Loucy (cell line): Measurements from ENCODE around the gene TTYH2.

Source experiments
- H2AFZ ChIP-seq: fragments of 200-600 bp; sonication (generic); 2 replicates; pipeline ENCODE4 v1.6.0; 2016; ENCODE audit warnings: antibody characterized with exemption, mild to moderate bottlenecking, low read length, moderate library complexity
- H3F3A ChIP-seq: fragments of 200-600 bp; 2 replicates; pipeline ENCODE4 v1.6.0; 2016; ENCODE audit warnings: antibody characterized with exemption, low read depth, mild to moderate bottlenecking
- H3K27me3 ChIP-seq: fragments of 200-600 bp; sonication (generic); 2 replicates; pipeline ENCODE4 v1.6.1; 2014; ENCODE audit warnings: low read length, mild to moderate bottlenecking; ENCODE audit not compliant: insufficient read depth, poor library complexity, severe bottlenecking
- H3K36me3 ChIP-seq: fragments of 200-600 bp; sonication (generic); 2 replicates; pipeline ENCODE4 v1.6.1; 2016; ENCODE audit warnings: low read length; ENCODE audit not compliant: insufficient read depth
- H3K4me1 ChIP-seq: fragments of 200-600 bp; sonication (generic); 2 replicates; pipeline ENCODE4 v1.5.1; 2014; ENCODE audit warnings: low read length, mild to moderate bottlenecking; ENCODE audit not compliant: insufficient read depth, poor library complexity, severe bottlenecking
- H3K4me2 ChIP-seq: fragments of 200-600 bp; sonication (generic); 2 replicates; pipeline ENCODE4 v1.6.0; 2014; ENCODE audit warnings: antibody characterized with exemption, low read length, low read depth, mild to moderate bottlenecking; ENCODE audit not compliant: poor library complexity, severe bottlenecking
- H3K4me3 ChIP-seq: fragments of 200-600 bp; sonication (generic); 2 replicates; pipeline ENCODE4 v1.5.1; 2014; ENCODE audit warnings: low read length, mild to moderate bottlenecking, mixed read lengths; ENCODE audit not compliant: poor library complexity, severe bottlenecking
- H3K79me2 ChIP-seq: fragments of 200-600 bp; sonication (generic); 2 replicates; pipeline ENCODE4 v1.6.1; 2014; ENCODE audit warnings: low read length; ENCODE audit not compliant: insufficient read depth
- H3K9ac ChIP-seq: fragments of 200-600 bp; sonication (generic); 2 replicates; pipeline ENCODE4 v1.6.0; 2014; ENCODE audit warnings: mild to moderate bottlenecking, low read depth, low read length, moderate library complexity; ENCODE audit not compliant: poor library complexity, severe bottlenecking
- H3K9me2 ChIP-seq: fragments of 200-600 bp; sonication (generic); replicated peaks from 2 replicates; pipeline ENCODE4 v1.6.1; 2016; ENCODE audit warnings: low read depth, low read length, mixed read lengths
- H3K9me3 ChIP-seq: fragments of 200-600 bp; sonication (generic); 2 replicates; pipeline ENCODE4 v1.6.1; 2014; ENCODE audit warnings: mild to moderate bottlenecking, antibody characterized with exemption, low read length, low read depth; ENCODE audit not compliant: insufficient read depth
- H4K20me1 ChIP-seq: fragments of 200-600 bp; sonication (generic); 2 replicates; pipeline ENCODE4 v1.6.0; 2014; ENCODE audit warnings: antibody characterized with exemption, low read length, mild to moderate bottlenecking; ENCODE audit not compliant: insufficient read depth, poor library complexity, severe bottlenecking
- CTCF ChIP-seq: fragments of 200-600 bp; sonication (generic); conservative IDR thresholded peaks from 2 replicates; pipeline ENCODE4 v1.5.1; 2014; ENCODE audit warnings: mild to moderate bottlenecking, antibody characterized with exemption, low read length
- EZH2phosphoT487 ChIP-seq: fragments of 200-600 bp; IDR thresholded peaks from 2 replicates; pipeline ENCODE4 v1.6.1; 2018; ENCODE audit warnings: antibody characterized with exemption, mild to moderate bottlenecking, moderate library complexity, borderline replicate concordance

The TTYH2 gene

GRCh38 chr17:74228306-74228978 lies 15.1 kb downstream of the TTYH2 start:
- Histone ChIP-seq H3K9me3 (no peaks in the 10 kb centered on the region), H3K79me2 (no peaks in the 10 kb centered on the region), H3K36me3 (no peaks in the 10 kb centered on the region), H3K27me3 (no peaks in the 10 kb centered on the region), H3K4me3 (no peak overlapping the region), H3K4me2 (no peak overlapping the region), H3F3A (no peaks in the 10 kb centered on the region), H3K4me1 (no peaks in the 10 kb centered on the region), H2AFZ (no peak overlapping the region), H4K20me1 (no peaks in the 10 kb centered on the region), H3K9me2 (no peaks in the 10 kb centered on the region), H3K9ac (no peak overlapping the region)
- TF ChIP-seq CTCF, result no peak

- no peak overlapping the region for H2AFZ ChIP-seq
- no peaks in the 10 kb centered on the region for H4K20me1 ChIP-seq
- H3K4me2 ChIP-seq, result no peak overlapping the region
- no peaks in the 10 kb centered on the region for H3K4me1 ChIP-seq
- H3K9ac ChIP-seq, result no peak overlapping the region
- H3K9me2 ChIP-seq, result no peaks in the 10 kb centered on the region
- no peaks in the 10 kb centered on the region for H3K27me3 ChIP-seq
- H3K79me2 ChIP-seq, result no peaks in the 10 kb centered on the region
- no peaks in the 10 kb centered on the region for H3F3A ChIP-seq
- H3K4me3 ChIP-seq, result no peak overlapping the region
- no peaks in the 10 kb centered on the region for H3K36me3 ChIP-seq
- H3K9me3 ChIP-seq, result no peaks in the 10 kb centered on the region
- TF ChIP-seq CTCF, result no peak
- TF ChIP-seq EZH2phosphoT487, result no peak
Observed at GRCh38 chr17:74230896-74231295, 17.5 kb downstream of the TTYH2 start.

GRCh38 chr17:74231928-74232907 lies 18.8 kb downstream of the TTYH2 start:
- Histone ChIP-seq H3K9ac (no peak overlapping the region), H3K4me3 (no peak overlapping the region), H2AFZ (no peak overlapping the region), H3K4me2 (no peak overlapping the region), H4K20me1 (no peaks in the 10 kb centered on the region), H3K79me2 (no peaks in the 10 kb centered on the region), H3K36me3 (no peaks in the 10 kb centered on the region), H3K4me1 (no peaks in the 10 kb centered on the region), H3K9me3 (no peaks in the 10 kb centered on the region), H3K9me2 (no peaks in the 10 kb centered on the region), H3F3A (no peaks in the 10 kb centered on the region), H3K27me3 (no peaks in the 10 kb centered on the region)
- no peak for TF ChIP-seq CTCF
- TF ChIP-seq EZH2phosphoT487, result no peak
